ENCODE measurements around the gene ZNF532.

DNA sequence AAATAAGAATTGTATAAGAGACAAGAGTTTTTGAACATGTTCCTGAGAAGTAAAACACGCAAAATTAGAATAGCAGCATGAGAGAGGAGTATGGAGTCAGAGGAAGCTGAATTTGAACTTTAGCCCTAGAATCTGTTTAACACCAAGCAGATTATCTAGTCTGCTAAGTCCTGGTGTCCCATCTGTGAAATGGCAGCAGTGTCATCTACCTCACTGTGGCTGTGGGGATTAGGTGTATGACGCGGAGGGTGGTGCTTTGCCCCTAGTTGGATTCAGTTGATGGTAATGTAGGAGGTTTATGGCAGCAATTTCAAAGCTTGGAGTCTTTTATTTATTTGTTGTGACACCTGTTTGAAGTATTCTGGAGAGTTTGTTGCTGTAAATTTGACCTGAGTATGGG lies 79.2 kb downstream of the ZNF532 start:
- TF ChIP-seq, protein P1, sequence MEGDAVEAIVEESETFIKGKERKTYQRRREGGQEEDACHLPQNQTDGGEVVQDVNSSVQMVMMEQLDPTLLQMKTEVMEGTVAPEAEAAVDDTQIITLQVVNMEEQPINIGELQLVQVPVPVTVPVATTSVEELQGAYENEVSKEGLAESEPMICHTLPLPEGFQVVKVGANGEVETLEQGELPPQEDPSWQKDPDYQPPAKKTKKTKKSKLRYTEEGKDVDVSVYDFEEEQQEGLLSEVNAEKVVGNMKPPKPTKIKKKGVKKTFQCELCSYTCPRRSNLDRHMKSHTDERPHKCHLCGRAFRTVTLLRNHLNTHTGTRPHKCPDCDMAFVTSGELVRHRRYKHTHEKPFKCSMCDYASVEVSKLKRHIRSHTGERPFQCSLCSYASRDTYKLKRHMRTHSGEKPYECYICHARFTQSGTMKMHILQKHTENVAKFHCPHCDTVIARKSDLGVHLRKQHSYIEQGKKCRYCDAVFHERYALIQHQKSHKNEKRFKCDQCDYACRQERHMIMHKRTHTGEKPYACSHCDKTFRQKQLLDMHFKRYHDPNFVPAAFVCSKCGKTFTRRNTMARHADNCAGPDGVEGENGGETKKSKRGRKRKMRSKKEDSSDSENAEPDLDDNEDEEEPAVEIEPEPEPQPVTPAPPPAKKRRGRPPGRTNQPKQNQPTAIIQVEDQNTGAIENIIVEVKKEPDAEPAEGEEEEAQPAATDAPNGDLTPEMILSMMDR (IDR thresholded peaks at IDR 0.05): no peak
- TF ChIP-seq POLR2A (IDR thresholded peaks at IDR 0.05): no peak

Data from Peyer's patch (tissue), 4 donors.